Measurements from ENCODE around the gene GABBR2. TPM values are rescaled to one million over a fixed set of nuclear protein-coding genes. Genes with fewer than 3 reads are reported as not detected.

GABBR2 gene
- total RNA-seq, 1 donor from 2014 or later: not detected

DNA sequence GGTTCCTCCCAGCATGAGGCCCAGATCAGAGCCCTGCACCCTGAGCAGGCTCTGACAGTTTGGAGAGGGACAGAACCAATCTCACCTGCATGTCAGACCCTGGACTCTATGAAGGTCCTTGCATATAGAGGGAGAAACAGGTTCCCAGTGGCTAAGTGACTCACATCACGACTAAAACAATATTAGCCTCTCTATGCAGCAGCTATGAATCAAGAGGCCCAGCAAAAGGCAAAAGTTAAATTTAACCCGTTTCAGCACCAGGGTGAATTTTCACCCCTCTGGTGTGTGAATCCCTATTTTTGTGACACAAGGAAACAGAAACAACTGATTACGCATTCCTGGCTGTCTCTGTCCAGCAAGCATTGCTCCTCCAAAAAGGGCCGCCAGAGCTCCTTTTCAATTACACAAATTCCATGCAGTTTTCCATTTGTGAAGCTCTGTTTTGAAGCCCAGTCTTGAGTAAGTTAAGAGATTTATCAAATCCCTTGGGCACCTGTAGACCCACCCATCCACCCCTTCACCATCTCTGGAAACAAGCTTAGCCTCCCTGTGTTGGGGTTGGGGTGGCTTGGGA lies 136.6 kb downstream of the GABBR2 start:
- Mint-ChIP-seq H3K4me3 (ENCODE audit: unreplicated experiment) (no peak overlapping the region), H3K27ac (ENCODE audit: unreplicated experiment) (no peak overlapping the region), H3K27me3 (ENCODE audit: unreplicated experiment) (peaks cover 3% of the 10 kb centered on the region), H3K9me3 (ENCODE audit: unreplicated experiment) (no peaks in the 10 kb centered on the region), H3K36me3 (ENCODE audit: unreplicated experiment) (no peaks in the 10 kb centered on the region), H3K4me1 (ENCODE audit: unreplicated experiment) (no peaks in the 10 kb centered on the region)
- no peak for DNase-seq (ENCODE audit: extremely low spot score, unreplicated experiment)
- TF ChIP-seq CTCF (IDR thresholded peaks at IDR 0.05): no peak

DNA sequence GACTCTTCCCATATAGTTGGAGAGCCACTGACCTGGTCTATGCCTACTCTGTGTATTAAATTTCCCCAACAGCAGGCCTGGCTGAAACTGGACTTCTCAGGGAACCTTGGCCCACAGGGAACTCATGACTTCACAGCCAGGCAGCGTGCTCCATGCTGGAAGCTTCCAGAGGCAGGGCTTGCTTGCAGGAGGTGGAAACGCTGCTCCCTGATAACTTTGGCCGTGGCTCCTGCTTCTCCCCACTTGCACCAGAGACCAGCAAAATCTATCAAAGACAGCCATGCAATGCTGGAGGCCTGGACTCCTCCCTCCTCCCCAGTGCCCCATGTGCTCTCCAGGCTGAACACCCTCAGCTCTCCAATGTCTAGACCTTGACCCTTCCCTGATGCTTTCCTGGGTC lies 137.1 kb downstream of the GABBR2 start:
- peaks cover 3% of the 10 kb centered on the region for H3K27me3 Mint-ChIP-seq (ENCODE audit: unreplicated experiment)
- no peaks in the 10 kb centered on the region for H3K36me3 Mint-ChIP-seq (ENCODE audit: unreplicated experiment)
- no peaks in the 10 kb centered on the region for H3K4me1 Mint-ChIP-seq (ENCODE audit: unreplicated experiment)
- TF ChIP-seq CTCF (IDR thresholded peaks at IDR 0.05): no peak
- DNase-seq (ENCODE audit: extremely low spot score, unreplicated experiment): no peak
- H3K4me3 Mint-ChIP-seq (ENCODE audit: unreplicated experiment): no peak overlapping the region
- no peaks in the 10 kb centered on the region for H3K9me3 Mint-ChIP-seq (ENCODE audit: unreplicated experiment)
- no peak overlapping the region for H3K27ac Mint-ChIP-seq (ENCODE audit: unreplicated experiment)

DNA sequence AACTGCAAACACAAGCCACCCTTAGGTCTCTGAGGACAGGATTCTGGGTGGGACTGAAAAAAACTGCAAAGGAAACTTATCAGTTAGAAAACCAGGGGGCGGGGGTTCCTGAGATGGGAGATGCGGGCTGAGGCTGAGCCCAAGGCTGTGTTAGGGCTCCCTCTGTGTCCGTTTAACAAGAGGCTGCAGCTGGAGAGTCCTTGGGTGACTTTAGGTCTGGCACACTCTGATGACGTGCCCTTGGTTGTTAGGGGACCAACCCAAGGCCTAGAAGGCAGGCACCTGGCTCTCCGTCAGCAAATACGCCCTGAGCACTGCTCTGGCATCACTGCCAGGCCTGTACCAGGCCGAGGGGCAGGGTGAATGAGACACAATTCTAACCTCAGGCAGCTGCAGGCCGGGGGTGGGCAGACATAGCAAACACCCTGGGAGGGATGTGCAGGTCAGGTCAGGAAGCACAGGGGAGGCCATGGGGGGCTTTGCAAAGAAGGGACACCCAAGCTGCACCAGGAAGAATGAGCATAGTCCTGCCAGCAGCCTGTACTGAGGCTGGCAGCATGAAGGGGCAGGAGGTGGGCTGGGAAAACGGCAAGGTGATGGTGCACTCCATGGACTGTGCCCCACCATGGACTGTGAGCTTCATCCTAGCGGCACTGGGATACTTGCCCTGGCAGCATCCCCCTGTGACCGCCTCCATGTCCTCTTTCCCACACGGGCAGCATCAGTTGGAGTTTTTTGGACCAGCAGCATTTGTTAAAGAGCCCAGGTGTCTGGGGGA lies 137.9 kb downstream of the GABBR2 start:
- Mint-ChIP-seq H3K4me3 (ENCODE audit: unreplicated experiment) (no peak overlapping the region), H3K9me3 (ENCODE audit: unreplicated experiment) (no peaks in the 10 kb centered on the region), H3K27me3 (ENCODE audit: unreplicated experiment) (peaks cover 3% of the 10 kb centered on the region), H3K36me3 (ENCODE audit: unreplicated experiment) (no peaks in the 10 kb centered on the region), H3K27ac (ENCODE audit: unreplicated experiment) (no peak overlapping the region), H3K4me1 (ENCODE audit: unreplicated experiment) (no peaks in the 10 kb centered on the region)
- TF ChIP-seq CTCF (IDR thresholded peaks at IDR 0.05): no peak
- DNase-seq (ENCODE audit: extremely low spot score, unreplicated experiment): peak; percentile 79

GRCh38 chr9:98570055-98570454 lies 138.7 kb downstream of the GABBR2 start:
- Mint-ChIP-seq H3K9me3 (ENCODE audit: unreplicated experiment) (no peaks in the 10 kb centered on the region), H3K4me1 (ENCODE audit: unreplicated experiment) (no peaks in the 10 kb centered on the region), H3K27me3 (ENCODE audit: unreplicated experiment) (peaks cover 3% of the 10 kb centered on the region), H3K4me3 (ENCODE audit: unreplicated experiment) (no peak overlapping the region), H3K27ac (ENCODE audit: unreplicated experiment) (no peak overlapping the region), H3K36me3 (ENCODE audit: unreplicated experiment) (no peaks in the 10 kb centered on the region)
- no peak for TF ChIP-seq CTCF (IDR thresholded peaks at IDR 0.05)
- peak; percentile 62 for DNase-seq (ENCODE audit: extremely low spot score, unreplicated experiment)

- peaks cover 3% of the 10 kb centered on the region for H3K27me3 Mint-ChIP-seq (ENCODE audit: unreplicated experiment)
- DNase-seq (ENCODE audit: extremely low spot score, unreplicated experiment): peak; percentile 23
- H3K9me3 Mint-ChIP-seq (ENCODE audit: unreplicated experiment): no peaks in the 10 kb centered on the region
- no peak overlapping the region for H3K4me3 Mint-ChIP-seq (ENCODE audit: unreplicated experiment)
- H3K27ac Mint-ChIP-seq (ENCODE audit: unreplicated experiment): no peak overlapping the region
- no peaks in the 10 kb centered on the region for H3K36me3 Mint-ChIP-seq (ENCODE audit: unreplicated experiment)
- H3K4me1 Mint-ChIP-seq (ENCODE audit: unreplicated experiment): no peaks in the 10 kb centered on the region
- TF ChIP-seq CTCF (IDR thresholded peaks at IDR 0.05): no peak
Observed at GRCh38 chr9:98569491-98569890, 139.2 kb downstream of the GABBR2 start.
